Mesenchymal stem cell (in vitro differentiated cells and primary cell): ENCODE data around the gene FKBP5.
"Not testable (repeated sequence)": the region's sequence is repeated elsewhere in the genome, so short reads cannot be mapped to it uniquely, and the experiment has no call there.

Experiments
- DNase-seq: peaks from one replicate; pipeline ENCODE4 v3.0.0-alpha.2; 2013
- H2AFZ ChIP-seq: one replicate; pipeline ENCODE4 v1.6.1; 2013; ENCODE audit warnings: low read depth, mild to moderate bottlenecking, control low read depth, inconsistent platforms, low read length, moderate library complexity
- H2AK5ac ChIP-seq: 2 replicates; pipeline ENCODE4 v1.6.1; 2013; ENCODE audit warnings: low read length, moderate library complexity, mild to moderate bottlenecking, inconsistent platforms; ENCODE audit not compliant: severe bottlenecking
- H2BK120ac ChIP-seq: one replicate; pipeline ENCODE4 v1.6.1; 2013; ENCODE audit warnings: low read depth, mild to moderate bottlenecking, inconsistent platforms, low read length, moderate library complexity
- H2BK12ac ChIP-seq, 2 experiments: one replicate each; pipeline ENCODE4 v1.6.1; 2013; ENCODE audit warnings: inconsistent platforms in 2 of 2, low read length in 2 of 2, mild to moderate bottlenecking in 2 of 2, moderate library complexity in 2 of 2, control low read depth in 1 of 2
- H2BK15ac ChIP-seq: one replicate; pipeline ENCODE4 v1.6.1; 2013; ENCODE audit warnings: mild to moderate bottlenecking, low read depth, inconsistent platforms; ENCODE audit not compliant: poor library complexity, severe bottlenecking
- H2BK5ac ChIP-seq: 2 replicates; pipeline ENCODE4 v1.6.1; 2013; ENCODE audit warnings: low read depth, mild to moderate bottlenecking, low read length, control low read depth, inconsistent platforms; ENCODE audit not compliant: poor library complexity, severe bottlenecking
- H3K14ac ChIP-seq, 2 experiments: one replicate each; pipeline ENCODE4 v1.6.1; 2013; ENCODE audit warnings: inconsistent platforms in 2 of 2, low read length in 2 of 2, control low read depth in 1 of 2, mild to moderate bottlenecking in 1 of 2, moderate library complexity in 1 of 2
- H3K18ac ChIP-seq, 2 experiments: one replicate each; pipeline ENCODE4 v1.6.1; 2013; ENCODE audit warnings: inconsistent platforms in 2 of 2, low read length in 2 of 2, control low read depth in 1 of 2, low read depth in 1 of 2, mild to moderate bottlenecking in 1 of 2
- H3K23ac ChIP-seq, 2 experiments: one replicate each; pipeline ENCODE4 v1.6.1; 2013; ENCODE audit warnings: inconsistent platforms in 2 of 2, low read length in 2 of 2, mild to moderate bottlenecking in 2 of 2, moderate library complexity in 2 of 2, control low read depth in 1 of 2
- H3K27ac ChIP-seq: 2 replicates; pipeline ENCODE4 v1.5.1; 2013; ENCODE audit warnings: mild to moderate bottlenecking, moderate library complexity, low read length, control low read depth, inconsistent platforms; ENCODE audit not compliant: poor library complexity, severe bottlenecking
- H3K27me3 ChIP-seq, 2 experiments: 2 replicates each; pipeline versions ENCODE4 v1.6.1 to v1.7.0; 2013; ENCODE audit warnings: low read length in 2 of 2, mild to moderate bottlenecking in 2 of 2, moderate library complexity in 2 of 2, control low read depth in 1 of 2, inconsistent platforms in 1 of 2; ENCODE audit not compliant: control insufficient read depth in 1 of 2, insufficient read depth in 1 of 2
- H3K36me3 ChIP-seq, 2 experiments: 2 replicates each; pipeline versions ENCODE4 v1.6.1 to v1.7.0; 2013; ENCODE audit warnings: low read length in 2 of 2, control low read depth in 1 of 2, inconsistent platforms in 1 of 2, low read depth in 1 of 2, mild to moderate bottlenecking in 1 of 2; ENCODE audit not compliant: insufficient read depth in 2 of 2, control insufficient read depth in 1 of 2
- H3K4ac ChIP-seq, 2 experiments: one replicate each; pipeline ENCODE4 v1.6.1; 2013; ENCODE audit warnings: inconsistent platforms in 2 of 2, low read length in 2 of 2, mild to moderate bottlenecking in 2 of 2, moderate library complexity in 2 of 2, control low read depth in 1 of 2, low read depth in 1 of 2
- H3K4me1 ChIP-seq: 2 replicates; pipeline ENCODE4 v1.6.1; 2013; ENCODE audit warnings: low read depth, low read length, control low read depth; ENCODE audit not compliant: control insufficient read depth, insufficient read depth
- H3K4me2 ChIP-seq: 2 replicates; pipeline ENCODE4 v1.6.1; 2013; ENCODE audit warnings: low read length, mild to moderate bottlenecking, inconsistent platforms; ENCODE audit not compliant: poor library complexity, severe bottlenecking
- H3K4me3 ChIP-seq, 2 experiments: 2 replicates each; pipeline versions ENCODE4 v1.5.1 to v1.7.0; 2013; ENCODE audit warnings: low read length in 2 of 2, mild to moderate bottlenecking in 2 of 2, control low read depth in 1 of 2, low read depth in 1 of 2; ENCODE audit not compliant: insufficient read depth in 1 of 2
- H3K79me1 ChIP-seq: replicated peaks from 2 replicates; pipeline ENCODE4 v1.6.1; 2013; ENCODE audit warnings: mild to moderate bottlenecking, control low read depth, low read length, inconsistent platforms; ENCODE audit not compliant: poor library complexity, severe bottlenecking
- H3K9ac ChIP-seq: 2 replicates; pipeline ENCODE4 v1.7.0; 2013; ENCODE audit warnings: mild to moderate bottlenecking, low read length, moderate library complexity
- H3K9me3 ChIP-seq: 2 replicates; pipeline ENCODE4 v1.7.0; 2013; ENCODE audit warnings: mild to moderate bottlenecking, low read length; ENCODE audit not compliant: control insufficient read depth
- H4K8ac ChIP-seq: one replicate; pipeline ENCODE4 v1.6.1; 2013; ENCODE audit warnings: inconsistent platforms, mild to moderate bottlenecking, low read length, moderate library complexity
- H4K91ac ChIP-seq: one replicate; pipeline ENCODE4 v1.6.1; 2013; ENCODE audit warnings: mild to moderate bottlenecking, low read length, inconsistent platforms
- WGBS: methylation state at CpG from one replicate; pipeline ENCODE4 v1.1.7; 2013; ENCODE audit warnings: mixed read lengths; 5-methylcytosine and 5-hydroxymethylcytosine counted together

FKBP5 gene

GRCh38 chr6:35599761-35600658 lies 88.7 kb downstream of the FKBP5 start:
- no peak for DNase-seq
- Histone ChIP-seq H3K9me3 (no peaks in the 10 kb centered on the region), H3K27ac (no peak overlapping the region), H3K9ac (peak overlapping the region; percentile 76), H3K18ac (peak overlapping the region in 1 of 2 experiments; percentile 90), H3K36me3 (no peaks in the 10 kb centered on the region), H2BK15ac (no peak overlapping the region), H3K4me3 (no peak overlapping the region), H4K91ac (peak overlapping the region; percentile 61), H3K79me1 (peaks cover 2% of the 10 kb centered on the region), H3K4me1 (peaks cover 9% of the 10 kb centered on the region), H2BK5ac (no peak overlapping the region), H4K8ac (peak overlapping the region; percentile 49), H2AK5ac (peak overlapping the region; percentile 66), H3K23ac (no peak overlapping the region), H3K14ac (no peak overlapping the region), H2AFZ (no peak overlapping the region), H3K27me3 (no peaks in the 10 kb centered on the region), H2BK120ac (no peak overlapping the region), H2BK12ac (peak overlapping the region; percentile 83 to 95), H3K4me2 (no peak overlapping the region), H3K4ac (peak overlapping the region in 1 of 2 experiments; percentile 92)
- WGBS = 89% methylated on average over 6 of the region's 8 CpGs

- not testable (repeated sequence) for H2BK12ac ChIP-seq, H3K9me3 ChIP-seq, H2BK120ac ChIP-seq, H3K4ac ChIP-seq, DNase-seq, H3K4me1 ChIP-seq, H4K91ac ChIP-seq, H3K79me1 ChIP-seq, H3K9ac ChIP-seq, H3K27ac ChIP-seq, H3K36me3 ChIP-seq, H2BK5ac ChIP-seq, H2AFZ ChIP-seq, H3K23ac ChIP-seq, H3K4me3 ChIP-seq, H3K4me2 ChIP-seq, H3K14ac ChIP-seq, H4K8ac ChIP-seq, H2BK15ac ChIP-seq, H3K27me3 ChIP-seq, H2AK5ac ChIP-seq
- peak overlapping the region in 1 of 2 experiments; percentile 57 for H3K18ac ChIP-seq
- 99% methylated on average over 6 of the region's 8 CpGs for WGBS
Observed at GRCh38 chr6:35598621-35599020, 90.1 kb downstream of the FKBP5 start.

- H3K9me3 ChIP-seq = no peaks in the 10 kb centered on the region
- no peak overlapping the region for H2AFZ ChIP-seq
- no peak overlapping the region for H4K8ac ChIP-seq
Observed at GRCh38 chr6:35596448-35597442, 92.0 kb downstream of the FKBP5 start.

More at GRCh38 chr6:35596448-35597442, 92.0 kb downstream of the FKBP5 start:
- Histone ChIP-seq H3K4ac (peak overlapping the region; percentile 20 to 54), H2BK5ac (no peak overlapping the region), H3K18ac (peak overlapping the region; percentile 11 to 81), H3K27me3 (no peaks in the 10 kb centered on the region), H2BK120ac (peak overlapping the region; percentile 52), H3K4me3 (no peak overlapping the region), H3K9ac (no peak overlapping the region), H2AK5ac (no peak overlapping the region), H3K79me1 (peaks cover 11% of the 10 kb centered on the region), H3K4me1 (peaks cover 6% of the 10 kb centered on the region), H2BK12ac (peak overlapping the region; percentile 67 to 91), H3K23ac (no peak overlapping the region), H3K36me3 (no peaks in the 10 kb centered on the region), H3K4me2 (no peak overlapping the region), H3K14ac (no peak overlapping the region), H3K27ac (peak overlapping the region; percentile 67), H4K91ac (no peak overlapping the region), H2BK15ac (no peak overlapping the region)
- peak; percentile 96 for DNase-seq
- WGBS = 20% methylated on average over 6 of the region's 8 CpGs
